ENCODE results near the gene RETNLB. TPM values are rescaled to one million over a fixed set of nuclear protein-coding genes. Genes with fewer than 3 reads are reported as not detected.

The RETNLB gene
- total and polyA plus RNA-seq, 2 of the 13 experiments (the other 11 are each of a cell fraction or from before 2014, with no cell fraction given): not detected

GRCh38 chr3:108744762-108745161 lies 12.4 kb downstream of the RETNLB start (continued):
- TF ChIP-seq ARID3A (IDR thresholded peaks at IDR 0.05; ENCODE audit: low read depth, low read length) (no peak), ZNF296 (CRISPR knock-in tag; conservative IDR thresholded peaks at IDR 0.05) (no peak)

GRCh38 chr3:108742929-108743328 lies 14.3 kb downstream of the RETNLB start:
- no TSS peak for BruUV-seq (replicated peaks)
- Histone ChIP-seq H3K9ac (ENCODE audit: insufficient read depth, low read depth, low read length) (no peak overlapping the region), H3K79me2 (ENCODE audit: insufficient read depth, low read length) (no peaks in the 10 kb centered on the region), H3K36me3 (replicated peaks in 1 of 2; ENCODE audit: control insufficient read depth in 1 of 2, insufficient read depth in 2 of 2, low read length in 2 of 2) (no peaks in the 10 kb centered on the region), H3K27me3 (ENCODE audit: control insufficient read depth in 1 of 2, insufficient read depth in 2 of 2, low read length in 2 of 2) (no peaks in the 10 kb centered on the region), H3K4me2 (ENCODE audit: low read depth, low read length) (no peak overlapping the region), H2AFZ (ENCODE audit: low read length) (no peak overlapping the region), H3K9me3 (ENCODE audit: low read length) (no peaks in the 10 kb centered on the region), H3K4me3 (replicated peaks in 1 of 3; ENCODE audit: insufficient read depth in 1 of 3, low read depth in 2 of 3, low read length in 3 of 3) (no peak overlapping the region), H3K27ac (ENCODE audit: extremely low read length, insufficient read depth, low read length) (no peak overlapping the region), H4K20me1 (ENCODE audit: insufficient read depth, low read length) (no peaks in the 10 kb centered on the region), H3K4me1 (ENCODE audit: insufficient read depth, low read length) (no peaks in the 10 kb centered on the region)
- DNase-seq (ENCODE audit: low spot score) (no peak), ATAC-seq (no peak), FAIRE-seq (no peak)
- TF ChIP-seq ZSCAN9 (CRISPR knock-in tag; IDR thresholded peaks at IDR 0.05; ENCODE audit: borderline replicate concordance) (no peak), UBTF (CRISPR knock-in tag; IDR thresholded peaks at IDR 0.05) (no peak), ZNF572 (CRISPR knock-in tag; IDR thresholded peaks at IDR 0.05) (no peak), RFX3 (CRISPR knock-in tag; IDR thresholded peaks at IDR 0.05) (no peak), MAFF (IDR thresholded peaks at IDR 0.05; ENCODE audit: low read depth, low read length) (no peak), HIC2 (CRISPR knock-in tag; IDR thresholded peaks at IDR 0.05; ENCODE audit: low read depth) (no peak)
- CTCF ChIA-PET (ENCODE audit: low intra/inter-chr PET ratio, low total read pairs): no interaction called here
- WGBS (ENCODE audit: low lambda C conversion rate): 5% methylated on average over 1 of the region's 1 CpG
- intact Hi-C loops (cut with micrococcal nuclease; ENCODE audit: unreplicated experiment): no loop called here
- in situ Hi-C loops (cut with HindIII; ENCODE audit: extremely low pct_ligation_motif_present, low pct_unique_long_range_greater_than_20kb): no loop called here
- POLR2A ChIA-PET: no interaction called here

Measured in HepG2 (cell line).